KMS-11 (cell line): ENCODE data around the gene KLHL40.

Experiments used
- H2AFZ ChIP-seq: fragments of 200-600 bp; sonication (generic); 2 replicates; pipeline ENCODE4 v1.6.1; 2016; ENCODE audit warnings: antibody characterized with exemption, mixed run types, low read depth
- H3K27ac ChIP-seq: fragments of 200-600 bp; sonication (generic); 2 replicates; pipeline ENCODE4 v1.6.1; 2016; ENCODE audit warnings: mild to moderate bottlenecking, mixed run types
- H3K27me3 ChIP-seq: fragments of 200-600 bp; sonication (generic); 2 replicates; pipeline ENCODE4 v1.6.1; 2017; ENCODE audit warnings: mild to moderate bottlenecking, low read depth, mixed run types, moderate library complexity; ENCODE audit not compliant: insufficient read depth
- H3K36me3 ChIP-seq: fragments of 200-600 bp; sonication (generic); 2 replicates; pipeline ENCODE4 v1.6.1; 2017; ENCODE audit warnings: mild to moderate bottlenecking, mixed run types; ENCODE audit not compliant: insufficient read depth
- H3K4me1 ChIP-seq: fragments of 200-600 bp; sonication (generic); 2 replicates; pipeline ENCODE4 v1.6.1; 2016; ENCODE audit warnings: mild to moderate bottlenecking, low read depth, mixed run types; ENCODE audit not compliant: poor library complexity, severe bottlenecking
- H3K4me2 ChIP-seq: fragments of 200-600 bp; sonication (generic); 2 replicates; pipeline ENCODE4 v1.7.0; 2016; ENCODE audit warnings: mild to moderate bottlenecking, mixed run types
- H3K4me3 ChIP-seq: fragments of 200-600 bp; sonication (generic); IDR thresholded peaks from 2 replicates; pipeline ENCODE4 v1.6.1; 2017; ENCODE audit warnings: low read depth, low read length, mixed read lengths; ENCODE audit not compliant: insufficient read depth
- H3K79me2 ChIP-seq: fragments of 200-600 bp; sonication (generic); 2 replicates; pipeline ENCODE4 v1.6.1; 2016; ENCODE audit warnings: low read depth, mixed run types; ENCODE audit not compliant: insufficient read depth
- H3K9ac ChIP-seq: fragments of 200-600 bp; sonication (generic); 2 replicates; pipeline ENCODE4 v1.6.1; 2016; ENCODE audit warnings: mild to moderate bottlenecking, mixed run types
- H4K20me1 ChIP-seq: fragments of 200-600 bp; sonication (generic); 2 replicates; pipeline ENCODE4 v1.6.1; 2016; ENCODE audit warnings: mild to moderate bottlenecking, mixed run types; ENCODE audit not compliant: insufficient read depth
- CTCF ChIP-seq: fragments of 200-600 bp; sonication (generic); conservative IDR thresholded peaks from 2 replicates; pipeline ENCODE4 v1.6.1; 2017; ENCODE audit warnings: low read depth, mild to moderate bottlenecking, antibody characterized with exemption, low read length, moderate library complexity, mixed read lengths

The KLHL40 gene

GRCh38 chr3:42680806-42681205, 4.5 kb upstream of the KLHL40 start:
- H3K4me2 ChIP-seq = no peak overlapping the region
- H3K4me3 ChIP-seq = no peak overlapping the region
- H3K27ac ChIP-seq = no peak overlapping the region
- H3K27me3 ChIP-seq = no peaks in the 10 kb centered on the region
- no peaks in the 10 kb centered on the region for H4K20me1 ChIP-seq
- H3K36me3 ChIP-seq = no peaks in the 10 kb centered on the region
- H3K79me2 ChIP-seq = no peaks in the 10 kb centered on the region
- H2AFZ ChIP-seq = no peak overlapping the region
- H3K9ac ChIP-seq = no peak overlapping the region
- no peak for TF ChIP-seq CTCF
- peaks cover 18% of the 10 kb centered on the region for H3K4me1 ChIP-seq

GRCh38 chr3:42681361-42682038, 3.8 kb upstream of the KLHL40 start:
- H3K4me3 ChIP-seq = no peak overlapping the region
- H3K4me2 ChIP-seq = no peak overlapping the region
- no peaks in the 10 kb centered on the region for H3K36me3 ChIP-seq
- peaks cover 18% of the 10 kb centered on the region for H3K4me1 ChIP-seq
- H3K79me2 ChIP-seq = no peaks in the 10 kb centered on the region
- H4K20me1 ChIP-seq = no peaks in the 10 kb centered on the region
- no peak overlapping the region for H2AFZ ChIP-seq
- no peak for TF ChIP-seq CTCF
- H3K9ac ChIP-seq = no peak overlapping the region
- no peak overlapping the region for H3K27ac ChIP-seq
- H3K27me3 ChIP-seq = no peaks in the 10 kb centered on the region

DNA sequence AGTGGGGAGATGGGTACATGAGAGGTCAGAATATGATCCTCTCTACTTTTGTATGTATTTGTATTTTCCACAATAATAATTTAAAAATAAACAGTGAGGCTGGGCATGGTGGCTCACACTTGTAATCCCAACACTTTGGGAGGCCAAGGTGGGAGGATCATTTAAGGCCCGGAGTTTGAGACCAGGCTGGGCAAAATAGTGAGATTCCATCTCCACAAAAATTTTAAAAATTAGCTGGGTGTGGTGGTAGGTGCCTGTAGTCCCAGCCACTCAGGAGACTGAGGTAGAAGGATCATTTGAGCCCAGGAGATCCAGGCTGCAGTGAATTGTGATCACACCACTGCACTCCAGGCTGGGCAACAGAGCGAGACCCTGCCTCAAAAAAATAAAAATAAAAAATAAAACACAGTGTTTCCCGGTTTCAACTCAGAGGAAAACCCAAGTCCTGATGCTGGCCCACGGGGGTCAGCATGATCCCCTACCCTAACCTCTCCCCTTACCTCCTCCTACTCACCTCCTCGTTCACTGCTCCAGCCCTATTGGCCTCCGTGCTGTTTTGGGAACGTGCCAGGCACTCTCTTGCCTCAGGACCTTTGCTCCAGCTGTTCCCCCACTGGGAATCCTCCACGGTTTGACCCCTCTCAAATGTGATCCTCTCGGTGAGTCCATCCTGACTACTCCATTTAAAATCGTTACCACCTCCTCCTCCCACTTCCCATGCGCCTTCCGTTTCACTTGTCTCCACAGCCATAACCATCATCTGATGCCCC, 2.9 kb upstream of the KLHL40 start:
- H3K4me1 ChIP-seq = peaks cover 17% of the 10 kb centered on the region
- H3K9ac ChIP-seq = no peak overlapping the region
- H2AFZ ChIP-seq = no peak overlapping the region
- H3K4me3 ChIP-seq = no peak overlapping the region
- no peaks in the 10 kb centered on the region for H3K79me2 ChIP-seq
- H3K36me3 ChIP-seq = no peaks in the 10 kb centered on the region
- H4K20me1 ChIP-seq = no peaks in the 10 kb centered on the region
- H3K27me3 ChIP-seq = no peaks in the 10 kb centered on the region
- no peak overlapping the region for H3K27ac ChIP-seq
- TF ChIP-seq CTCF = no peak
- H3K4me2 ChIP-seq = no peak overlapping the region

- no peak overlapping the region for H3K4me2 ChIP-seq
- no peaks in the 10 kb centered on the region for H3K36me3 ChIP-seq
- H2AFZ ChIP-seq = no peak overlapping the region
- H3K27me3 ChIP-seq = no peaks in the 10 kb centered on the region
- H3K27ac ChIP-seq = no peak overlapping the region
- H3K4me3 ChIP-seq = no peak overlapping the region
- no peaks in the 10 kb centered on the region for H3K79me2 ChIP-seq
- H4K20me1 ChIP-seq = no peaks in the 10 kb centered on the region
- no peak overlapping the region for H3K9ac ChIP-seq
- H3K4me1 ChIP-seq = peaks cover 2% of the 10 kb centered on the region
- no peak for TF ChIP-seq CTCF
Measured at GRCh38 chr3:42683875-42684598, 1.3 kb upstream of the KLHL40 start.
